ENCODE data around the gene MFAP2.

Gene MFAP2

DNA sequence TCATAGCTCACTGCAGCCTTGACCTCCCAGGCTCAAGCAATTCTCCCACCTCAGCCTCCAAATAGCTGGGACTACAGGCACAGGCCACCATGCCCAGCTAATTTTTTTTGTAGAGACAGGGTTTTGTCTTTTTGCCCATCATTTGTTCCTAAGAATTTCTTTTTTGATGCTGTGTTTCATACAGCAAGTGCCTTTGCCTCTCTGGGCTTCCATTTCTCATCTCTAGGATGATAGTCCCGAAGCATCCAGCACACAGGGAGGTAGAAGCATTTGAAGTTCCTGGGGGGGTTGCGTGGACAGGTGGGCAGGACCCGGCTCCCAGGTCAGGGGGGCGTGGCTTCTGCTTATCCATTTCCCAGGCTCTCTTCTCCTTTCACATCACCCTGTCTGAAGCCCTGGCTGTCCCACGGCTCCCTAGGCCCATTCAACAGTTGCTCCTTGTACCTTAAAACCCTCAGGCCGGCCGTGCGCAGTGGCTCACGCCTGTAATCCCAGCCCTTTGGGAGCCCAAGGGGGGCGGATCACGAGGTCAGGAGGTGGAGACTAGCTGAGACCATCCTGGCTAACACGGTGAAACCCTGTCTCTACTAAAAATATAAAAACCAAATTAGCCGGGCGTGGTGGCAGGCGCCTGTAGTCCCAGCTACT lies 27.9 kb upstream of the MFAP2 start:
- TF ChIP-seq ZC3H10 (CRISPR knock-in tag; IDR thresholded peaks at IDR 0.05) (no peak), ZNF70 (CRISPR knock-in tag; IDR thresholded peaks at IDR 0.05) (no peak), CSDC2 (CRISPR knock-in tag; IDR thresholded peaks at IDR 0.05) (no peak), RARB (CRISPR knock-in tag; IDR thresholded peaks at IDR 0.05) (no peak), PPARA (CRISPR knock-in tag; IDR thresholded peaks at IDR 0.05; ENCODE audit: borderline replicate concordance) (no peak), ZFP3 (CRISPR knock-in tag; IDR thresholded peaks at IDR 0.05) (no peak), ESRRG (CRISPR knock-in tag; IDR thresholded peaks at IDR 0.05) (no peak), ARNTL (CRISPR knock-in tag; IDR thresholded peaks at IDR 0.05; ENCODE audit: borderline replicate concordance, low read depth) (no peak), ZNF565 (CRISPR knock-in tag; conservative IDR thresholded peaks at IDR 0.05; ENCODE audit: low read depth) (no peak), TOX (CRISPR knock-in tag; IDR thresholded peaks at IDR 0.05; ENCODE audit: borderline replicate concordance) (no peak), ZFP30 (CRISPR knock-in tag; IDR thresholded peaks at IDR 0.05) (no peak), GLIS3 (CRISPR knock-in tag; IDR thresholded peaks at IDR 0.05) (no peak), ISL1 (CRISPR knock-in tag; IDR thresholded peaks at IDR 0.05) (no peak), TCF4 (CRISPR knock-in tag; IDR thresholded peaks at IDR 0.05; ENCODE audit: borderline replicate concordance) (no peak), ZNF8 (CRISPR knock-in tag; IDR thresholded peaks at IDR 0.05) (no peak)
- TF ChIP-seq, protein P1, sequence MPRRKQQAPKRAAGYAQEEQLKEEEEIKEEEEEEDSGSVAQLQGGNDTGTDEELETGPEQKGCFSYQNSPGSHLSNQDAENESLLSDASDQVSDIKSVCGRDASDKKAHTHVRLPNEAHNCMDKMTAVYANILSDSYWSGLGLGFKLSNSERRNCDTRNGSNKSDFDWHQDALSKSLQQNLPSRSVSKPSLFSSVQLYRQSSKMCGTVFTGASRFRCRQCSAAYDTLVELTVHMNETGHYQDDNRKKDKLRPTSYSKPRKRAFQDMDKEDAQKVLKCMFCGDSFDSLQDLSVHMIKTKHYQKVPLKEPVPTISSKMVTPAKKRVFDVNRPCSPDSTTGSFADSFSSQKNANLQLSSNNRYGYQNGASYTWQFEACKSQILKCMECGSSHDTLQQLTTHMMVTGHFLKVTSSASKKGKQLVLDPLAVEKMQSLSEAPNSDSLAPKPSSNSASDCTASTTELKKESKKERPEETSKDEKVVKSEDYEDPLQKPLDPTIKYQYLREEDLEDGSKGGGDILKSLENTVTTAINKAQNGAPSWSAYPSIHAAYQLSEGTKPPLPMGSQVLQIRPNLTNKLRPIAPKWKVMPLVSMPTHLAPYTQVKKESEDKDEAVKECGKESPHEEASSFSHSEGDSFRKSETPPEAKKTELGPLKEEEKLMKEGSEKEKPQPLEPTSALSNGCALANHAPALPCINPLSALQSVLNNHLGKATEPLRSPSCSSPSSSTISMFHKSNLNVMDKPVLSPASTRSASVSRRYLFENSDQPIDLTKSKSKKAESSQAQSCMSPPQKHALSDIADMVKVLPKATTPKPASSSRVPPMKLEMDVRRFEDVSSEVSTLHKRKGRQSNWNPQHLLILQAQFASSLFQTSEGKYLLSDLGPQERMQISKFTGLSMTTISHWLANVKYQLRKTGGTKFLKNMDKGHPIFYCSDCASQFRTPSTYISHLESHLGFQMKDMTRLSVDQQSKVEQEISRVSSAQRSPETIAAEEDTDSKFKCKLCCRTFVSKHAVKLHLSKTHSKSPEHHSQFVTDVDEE (CRISPR knock-in tag; IDR thresholded peaks at IDR 0.05): no peak
- TF ChIP-seq, protein P2, sequence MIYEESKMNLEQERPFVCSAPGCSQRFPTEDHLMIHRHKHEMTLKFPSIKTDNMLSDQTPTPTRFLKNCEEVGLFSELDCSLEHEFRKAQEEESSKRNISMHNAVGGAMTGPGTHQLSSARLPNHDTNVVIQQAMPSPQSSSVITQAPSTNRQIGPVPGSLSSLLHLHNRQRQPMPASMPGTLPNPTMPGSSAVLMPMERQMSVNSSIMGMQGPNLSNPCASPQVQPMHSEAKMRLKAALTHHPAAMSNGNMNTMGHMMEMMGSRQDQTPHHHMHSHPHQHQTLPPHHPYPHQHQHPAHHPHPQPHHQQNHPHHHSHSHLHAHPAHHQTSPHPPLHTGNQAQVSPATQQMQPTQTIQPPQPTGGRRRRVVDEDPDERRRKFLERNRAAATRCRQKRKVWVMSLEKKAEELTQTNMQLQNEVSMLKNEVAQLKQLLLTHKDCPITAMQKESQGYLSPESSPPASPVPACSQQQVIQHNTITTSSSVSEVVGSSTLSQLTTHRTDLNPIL (CRISPR knock-in tag; IDR thresholded peaks at IDR 0.05; ENCODE audit: low read depth): no peak
- ATAC-seq: no peak

DNA sequence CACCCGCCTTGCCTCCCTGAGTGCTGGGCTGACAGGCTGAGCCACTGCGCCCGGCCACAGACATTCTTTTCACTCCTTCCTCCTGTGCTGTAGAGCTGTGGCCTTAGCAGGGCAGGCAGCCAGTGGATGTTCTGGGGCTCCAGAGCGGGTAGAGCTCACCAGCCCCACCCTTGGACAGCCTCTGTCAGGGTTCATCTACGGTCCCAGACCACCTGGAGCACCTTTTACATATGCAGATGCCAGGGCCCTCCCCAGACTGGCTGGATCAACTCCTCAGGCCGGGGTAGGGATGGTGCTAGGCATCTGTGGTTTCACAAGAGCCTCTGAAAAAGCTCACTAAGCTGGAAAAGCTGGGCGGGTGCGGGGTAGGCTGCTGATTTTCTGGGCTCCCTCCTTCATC lies 26.7 kb upstream of the MFAP2 start:
- TF ChIP-seq, protein P3, sequence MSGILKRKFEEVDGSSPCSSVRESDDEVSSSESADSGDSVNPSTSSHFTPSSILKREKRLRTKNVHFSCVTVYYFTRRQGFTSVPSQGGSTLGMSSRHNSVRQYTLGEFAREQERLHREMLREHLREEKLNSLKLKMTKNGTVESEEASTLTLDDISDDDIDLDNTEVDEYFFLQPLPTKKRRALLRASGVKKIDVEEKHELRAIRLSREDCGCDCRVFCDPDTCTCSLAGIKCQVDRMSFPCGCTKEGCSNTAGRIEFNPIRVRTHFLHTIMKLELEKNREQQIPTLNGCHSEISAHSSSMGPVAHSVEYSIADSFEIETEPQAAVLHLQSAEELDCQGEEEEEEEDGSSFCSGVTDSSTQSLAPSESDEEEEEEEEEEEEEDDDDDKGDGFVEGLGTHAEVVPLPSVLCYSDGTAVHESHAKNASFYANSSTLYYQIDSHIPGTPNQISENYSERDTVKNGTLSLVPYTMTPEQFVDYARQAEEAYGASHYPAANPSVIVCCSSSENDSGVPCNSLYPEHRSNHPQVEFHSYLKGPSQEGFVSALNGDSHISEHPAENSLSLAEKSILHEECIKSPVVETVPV (CRISPR knock-in tag; IDR thresholded peaks at IDR 0.05): no peak
- TF ChIP-seq OSR1 (CRISPR knock-in tag; IDR thresholded peaks at IDR 0.05): no peak
- TF ChIP-seq PPARA (CRISPR knock-in tag; IDR thresholded peaks at IDR 0.05; ENCODE audit: borderline replicate concordance): no peak
- TF ChIP-seq ESRRG (CRISPR knock-in tag; IDR thresholded peaks at IDR 0.05): no peak
- no peak for TF ChIP-seq ARNTL (CRISPR knock-in tag; IDR thresholded peaks at IDR 0.05; ENCODE audit: borderline replicate concordance, low read depth)
- TF ChIP-seq ZFP30 (CRISPR knock-in tag; IDR thresholded peaks at IDR 0.05): no peak
- TF ChIP-seq, protein P4, sequence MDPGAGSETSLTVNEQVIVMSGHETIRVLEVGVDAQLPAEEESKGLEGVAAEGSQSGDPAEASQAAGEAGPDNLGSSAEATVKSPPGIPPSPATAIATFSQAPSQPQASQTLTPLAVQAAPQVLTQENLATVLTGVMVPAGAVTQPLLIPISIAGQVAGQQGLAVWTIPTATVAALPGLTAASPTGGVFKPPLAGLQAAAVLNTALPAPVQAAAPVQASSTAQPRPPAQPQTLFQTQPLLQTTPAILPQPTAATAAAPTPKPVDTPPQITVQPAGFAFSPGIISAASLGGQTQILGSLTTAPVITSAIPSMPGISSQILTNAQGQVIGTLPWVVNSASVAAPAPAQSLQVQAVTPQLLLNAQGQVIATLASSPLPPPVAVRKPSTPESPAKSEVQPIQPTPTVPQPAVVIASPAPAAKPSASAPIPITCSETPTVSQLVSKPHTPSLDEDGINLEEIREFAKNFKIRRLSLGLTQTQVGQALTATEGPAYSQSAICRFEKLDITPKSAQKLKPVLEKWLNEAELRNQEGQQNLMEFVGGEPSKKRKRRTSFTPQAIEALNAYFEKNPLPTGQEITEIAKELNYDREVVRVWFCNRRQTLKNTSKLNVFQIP (CRISPR knock-in tag; IDR thresholded peaks at IDR 0.05; ENCODE audit: borderline replicate concordance, low read depth): no peak
- TF ChIP-seq BACH2 (CRISPR knock-in tag; IDR thresholded peaks at IDR 0.05; ENCODE audit: borderline replicate concordance): no peak
- no peak for TF ChIP-seq GLIS3 (CRISPR knock-in tag; IDR thresholded peaks at IDR 0.05)
- TF ChIP-seq TOX (CRISPR knock-in tag; IDR thresholded peaks at IDR 0.05; ENCODE audit: borderline replicate concordance): no peak
- TF ChIP-seq, protein P5, sequence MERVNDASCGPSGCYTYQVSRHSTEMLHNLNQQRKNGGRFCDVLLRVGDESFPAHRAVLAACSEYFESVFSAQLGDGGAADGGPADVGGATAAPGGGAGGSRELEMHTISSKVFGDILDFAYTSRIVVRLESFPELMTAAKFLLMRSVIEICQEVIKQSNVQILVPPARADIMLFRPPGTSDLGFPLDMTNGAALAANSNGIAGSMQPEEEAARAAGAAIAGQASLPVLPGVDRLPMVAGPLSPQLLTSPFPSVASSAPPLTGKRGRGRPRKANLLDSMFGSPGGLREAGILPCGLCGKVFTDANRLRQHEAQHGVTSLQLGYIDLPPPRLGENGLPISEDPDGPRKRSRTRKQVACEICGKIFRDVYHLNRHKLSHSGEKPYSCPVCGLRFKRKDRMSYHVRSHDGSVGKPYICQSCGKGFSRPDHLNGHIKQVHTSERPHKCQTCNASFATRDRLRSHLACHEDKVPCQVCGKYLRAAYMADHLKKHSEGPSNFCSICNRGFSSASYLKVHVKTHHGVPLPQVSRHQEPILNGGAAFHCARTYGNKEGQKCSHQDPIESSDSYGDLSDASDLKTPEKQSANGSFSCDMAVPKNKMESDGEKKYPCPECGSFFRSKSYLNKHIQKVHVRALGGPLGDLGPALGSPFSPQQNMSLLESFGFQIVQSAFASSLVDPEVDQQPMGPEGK (CRISPR knock-in tag; IDR thresholded peaks at IDR 0.05; ENCODE audit: borderline replicate concordance): no peak
- no peak for TF ChIP-seq ZNF565 (CRISPR knock-in tag; conservative IDR thresholded peaks at IDR 0.05; ENCODE audit: low read depth)
- no peak for TF ChIP-seq ZNF8 (CRISPR knock-in tag; IDR thresholded peaks at IDR 0.05)
- no peak for TF ChIP-seq TCF4 (CRISPR knock-in tag; IDR thresholded peaks at IDR 0.05; ENCODE audit: borderline replicate concordance)
- TF ChIP-seq, protein P1 (CRISPR knock-in tag; IDR thresholded peaks at IDR 0.05): no peak
- ATAC-seq: no peak
